ENCODE results near the gene ZNF142.

ZNF142 gene

GRCh38 chr2:218618102-218618860 lies 41.1 kb downstream of the ZNF142 start:
- no peak overlapping the region for H3K27ac ChIP-seq
- TF ChIP-seq CTCF (IDR thresholded peaks at IDR 0.05) (peak; percentile 32), ZFX (IDR thresholded peaks at IDR 0.05; ENCODE audit: borderline replicate concordance) (no peak)

DNA sequence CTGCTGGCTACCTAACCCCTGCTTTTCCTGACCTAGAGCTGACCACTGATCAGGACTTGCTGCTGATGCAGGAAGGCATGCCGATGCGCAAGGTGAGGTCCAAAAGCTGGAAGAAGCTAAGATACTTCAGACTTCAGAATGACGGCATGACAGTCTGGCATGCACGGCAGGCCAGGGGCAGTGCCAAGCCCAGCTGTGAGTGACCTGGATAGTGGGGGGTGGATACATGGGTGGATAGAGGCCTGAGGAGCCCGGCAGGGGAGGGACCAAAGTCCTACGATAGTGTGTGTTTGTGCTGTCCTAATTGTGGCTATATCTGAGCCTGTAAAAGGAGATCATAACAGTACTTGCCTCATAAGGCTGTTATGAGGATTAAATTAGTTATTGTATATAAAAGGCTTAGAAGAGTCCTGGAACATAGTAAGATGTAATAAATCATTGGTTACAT lies 43.5 kb downstream of the ZNF142 start:
- no peak overlapping the region for H3K27ac ChIP-seq
- no peak for TF ChIP-seq ZFX (IDR thresholded peaks at IDR 0.05; ENCODE audit: borderline replicate concordance)
- no peak for TF ChIP-seq CTCF (IDR thresholded peaks at IDR 0.05)

- no peak within 1 kb of the TSS for H3K27ac ChIP-seq
- no peak for TF ChIP-seq ZFX (IDR thresholded peaks at IDR 0.05; ENCODE audit: borderline replicate concordance)
- no peak for TF ChIP-seq CTCF (IDR thresholded peaks at IDR 0.05)
Observed at GRCh38 chr2:218607436-218608115, 51.8 kb downstream of the ZNF142 start, which contains the start of gene PLCD4. TSS of gene PLCD4 (plus strand) at chr2:218607899. CDS start at chr2:218615740, 7,841 bp downstream.

DNA sequence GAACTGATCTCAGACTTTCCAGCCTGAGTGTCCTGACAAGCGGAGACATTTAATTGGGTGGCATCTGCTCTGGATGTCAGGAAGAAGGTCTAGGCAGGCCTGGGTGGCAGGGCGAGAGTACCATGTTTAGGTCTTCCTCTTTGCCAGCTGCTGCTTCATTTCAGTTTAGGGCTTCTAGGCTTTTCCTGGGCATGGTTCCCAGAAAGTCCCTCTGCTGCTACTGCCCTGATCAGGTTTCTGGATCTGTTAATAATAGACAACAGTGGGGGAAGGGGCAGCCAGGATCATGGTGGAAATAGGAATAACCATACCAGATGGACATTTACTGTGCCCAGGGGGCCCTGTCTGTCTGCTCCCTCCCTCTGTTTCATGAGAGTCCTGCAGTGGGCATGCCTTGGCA lies 54.0 kb downstream of the ZNF142 start:
- H3K27ac ChIP-seq = no peak overlapping the region
- TF ChIP-seq CTCF (IDR thresholded peaks at IDR 0.05) (no peak), ZFX (IDR thresholded peaks at IDR 0.05; ENCODE audit: borderline replicate concordance) (no peak)

Measured in 22Rv1 (cell line).